Measurements from ENCODE around the gene CACNA1E.

Gene CACNA1E

GRCh38 chr1:181554465-181554864 lies 71.1 kb downstream of the CACNA1E start:
- H3K9ac ChIP-seq (ENCODE audit: low read depth, low read length) = no peak overlapping the region
- no peaks in the 10 kb centered on the region for H3K36me3 ChIP-seq (ENCODE audit: control insufficient read depth, insufficient read depth, low read length)
- no peaks in the 10 kb centered on the region for H3K9me3 ChIP-seq (ENCODE audit: control insufficient read depth, insufficient read depth, low read length)
- H3K27me3 ChIP-seq (ENCODE audit: control insufficient read depth, insufficient read depth, low read length) = no peaks in the 10 kb centered on the region
- H3K4me1 ChIP-seq (ENCODE audit: control insufficient read depth, insufficient read depth, low read length) = peaks cover 3% of the 10 kb centered on the region
- H3K4me3 ChIP-seq (ENCODE audit: low read depth, low read length) = no peak overlapping the region

DNA sequence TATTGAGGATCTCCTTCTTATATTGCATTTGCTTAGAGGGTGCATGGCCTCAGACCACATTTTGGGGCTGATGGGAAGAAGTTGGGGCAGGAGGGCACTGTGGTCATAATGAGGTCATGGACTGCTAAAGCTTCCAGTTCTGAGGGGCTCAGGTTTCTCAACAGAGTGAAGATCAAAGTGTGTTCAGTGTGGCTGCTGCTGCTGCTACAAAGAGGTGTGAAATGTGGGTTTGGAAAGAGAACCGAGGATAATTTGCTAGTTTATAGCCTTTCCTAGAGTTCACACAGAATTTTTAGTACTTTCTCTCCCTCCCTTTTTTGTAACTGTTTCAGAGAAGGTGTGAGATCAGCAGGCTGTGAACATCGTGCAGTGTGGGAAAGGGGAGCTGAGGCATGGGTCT lies 73.3 kb downstream of the CACNA1E start:
- Histone ChIP-seq H3K9me3 (ENCODE audit: control insufficient read depth, insufficient read depth, low read length) (no peaks in the 10 kb centered on the region), H3K4me3 (ENCODE audit: low read depth, low read length) (no peak overlapping the region), H3K4me1 (ENCODE audit: control insufficient read depth, insufficient read depth, low read length) (peaks cover 3% of the 10 kb centered on the region), H3K27me3 (ENCODE audit: control insufficient read depth, insufficient read depth, low read length) (no peaks in the 10 kb centered on the region), H3K9ac (ENCODE audit: low read depth, low read length) (no peak overlapping the region), H3K36me3 (ENCODE audit: control insufficient read depth, insufficient read depth, low read length) (no peaks in the 10 kb centered on the region)

- H3K36me3 ChIP-seq (ENCODE audit: control insufficient read depth, insufficient read depth, low read length) = no peaks in the 10 kb centered on the region
- H3K4me1 ChIP-seq (ENCODE audit: control insufficient read depth, insufficient read depth, low read length) = peaks cover 3% of the 10 kb centered on the region
- H3K9me3 ChIP-seq (ENCODE audit: control insufficient read depth, insufficient read depth, low read length) = no peaks in the 10 kb centered on the region
- no peak overlapping the region for H3K9ac ChIP-seq (ENCODE audit: low read depth, low read length)
- no peak overlapping the region for H3K4me3 ChIP-seq (ENCODE audit: low read depth, low read length)
- H3K27me3 ChIP-seq (ENCODE audit: control insufficient read depth, insufficient read depth, low read length) = no peaks in the 10 kb centered on the region
These were observed 74.0 kb downstream of the CACNA1E start for GRCh38 chr1:181557313-181557712.

DNA sequence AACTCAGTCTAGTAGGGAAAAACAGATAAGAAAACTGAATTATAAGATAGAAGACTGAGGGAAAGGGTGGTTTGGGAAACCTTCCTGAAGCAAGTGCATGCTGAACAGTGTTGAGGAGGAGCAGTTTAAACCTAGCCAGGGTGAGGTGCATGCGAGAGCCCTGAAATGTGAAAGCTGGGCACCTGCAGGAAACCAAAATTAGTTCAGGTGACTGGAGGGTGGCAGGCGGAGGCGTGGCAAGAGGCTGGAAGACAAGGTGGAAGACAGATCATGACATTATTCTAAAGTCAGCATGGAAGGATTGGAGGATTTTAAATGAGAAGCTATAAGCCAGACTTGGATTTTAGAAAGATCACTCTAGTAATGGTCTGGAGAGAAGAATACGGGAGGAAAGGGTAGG lies 75.1 kb downstream of the CACNA1E start:
- Histone ChIP-seq H3K9ac (ENCODE audit: low read depth, low read length) (no peak overlapping the region), H3K36me3 (ENCODE audit: control insufficient read depth, insufficient read depth, low read length) (no peaks in the 10 kb centered on the region), H3K27me3 (ENCODE audit: control insufficient read depth, insufficient read depth, low read length) (no peaks in the 10 kb centered on the region)

DNA sequence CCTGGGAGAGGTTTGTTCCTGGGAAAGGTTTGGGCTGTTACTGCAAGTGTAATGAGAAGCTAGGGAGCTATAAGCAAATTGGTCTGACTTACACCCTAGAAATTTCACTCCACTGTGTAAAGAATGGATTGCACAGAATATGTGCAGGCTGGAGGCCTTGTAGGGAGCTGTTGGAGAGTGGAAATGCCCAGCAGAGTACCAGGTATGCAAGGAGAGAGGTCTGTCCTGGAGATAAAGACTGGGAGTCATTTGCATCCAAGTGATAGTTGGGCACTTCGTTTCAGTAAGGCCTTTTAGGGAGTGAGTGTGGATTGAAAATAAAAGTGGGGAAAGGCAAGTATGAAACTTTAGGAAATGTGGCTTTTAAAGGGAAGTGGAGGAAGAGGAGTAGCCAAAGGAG lies 75.8 kb downstream of the CACNA1E start:
- no peak overlapping the region for H3K9ac ChIP-seq (ENCODE audit: low read depth, low read length)
- H3K4me3 ChIP-seq (ENCODE audit: low read depth, low read length) = no peak overlapping the region
- no peaks in the 10 kb centered on the region for H3K27me3 ChIP-seq (ENCODE audit: control insufficient read depth, insufficient read depth, low read length)
- H3K4me1 ChIP-seq (ENCODE audit: control insufficient read depth, insufficient read depth, low read length) = peaks cover 3% of the 10 kb centered on the region
- H3K36me3 ChIP-seq (ENCODE audit: control insufficient read depth, insufficient read depth, low read length) = no peaks in the 10 kb centered on the region
- no peaks in the 10 kb centered on the region for H3K9me3 ChIP-seq (ENCODE audit: control insufficient read depth, insufficient read depth, low read length)

More for the DNA sequence above, 75.1 kb downstream of the CACNA1E start:
- no peaks in the 10 kb centered on the region for H3K9me3 ChIP-seq (ENCODE audit: control insufficient read depth, insufficient read depth, low read length)
- H3K4me3 ChIP-seq (ENCODE audit: low read depth, low read length) = no peak overlapping the region
- peaks cover 3% of the 10 kb centered on the region for H3K4me1 ChIP-seq (ENCODE audit: control insufficient read depth, insufficient read depth, low read length)

DNA sequence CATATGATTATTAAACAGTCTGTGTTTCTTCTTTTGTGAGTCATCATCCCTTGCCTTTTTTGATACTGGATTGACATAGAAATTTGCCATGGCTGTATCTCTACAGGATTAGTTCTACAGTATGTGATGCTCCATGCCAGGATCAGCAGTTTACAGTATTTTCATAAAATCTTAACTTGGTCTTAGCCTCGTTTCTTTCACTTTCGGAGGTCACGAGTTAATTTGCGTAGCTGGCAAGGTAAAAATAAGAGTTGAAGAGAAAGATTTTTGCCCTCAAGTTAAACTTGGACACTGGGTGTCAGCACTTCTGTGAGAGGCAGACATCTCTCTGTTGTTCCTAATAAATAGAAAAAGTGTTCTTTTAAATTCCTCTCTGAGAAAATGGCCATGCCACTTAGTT lies 79.1 kb downstream of the CACNA1E start:
- no peaks in the 10 kb centered on the region for H3K36me3 ChIP-seq (ENCODE audit: control insufficient read depth, insufficient read depth, low read length)
- no peak overlapping the region for H3K4me3 ChIP-seq (ENCODE audit: low read depth, low read length)
- H3K9ac ChIP-seq (ENCODE audit: low read depth, low read length) = no peak overlapping the region
- no peaks in the 10 kb centered on the region for H3K27me3 ChIP-seq (ENCODE audit: control insufficient read depth, insufficient read depth, low read length)
- no peaks in the 10 kb centered on the region for H3K9me3 ChIP-seq (ENCODE audit: control insufficient read depth, insufficient read depth, low read length)
- H3K4me1 ChIP-seq (ENCODE audit: control insufficient read depth, insufficient read depth, low read length) = peaks cover 3% of the 10 kb centered on the region

- Histone ChIP-seq H3K36me3 (ENCODE audit: control insufficient read depth, insufficient read depth, low read length) (no peaks in the 10 kb centered on the region), H3K9me3 (ENCODE audit: control insufficient read depth, insufficient read depth, low read length) (no peaks in the 10 kb centered on the region), H3K9ac (ENCODE audit: low read depth, low read length) (no peak overlapping the region), H3K27me3 (ENCODE audit: control insufficient read depth, insufficient read depth, low read length) (no peaks in the 10 kb centered on the region), H3K4me3 (ENCODE audit: low read depth, low read length) (no peak overlapping the region), H3K4me1 (ENCODE audit: control insufficient read depth, insufficient read depth, low read length) (no peaks in the 10 kb centered on the region)
These were observed 85.4 kb downstream of the CACNA1E start for GRCh38 chr1:181568736-181569135.

DNA sequence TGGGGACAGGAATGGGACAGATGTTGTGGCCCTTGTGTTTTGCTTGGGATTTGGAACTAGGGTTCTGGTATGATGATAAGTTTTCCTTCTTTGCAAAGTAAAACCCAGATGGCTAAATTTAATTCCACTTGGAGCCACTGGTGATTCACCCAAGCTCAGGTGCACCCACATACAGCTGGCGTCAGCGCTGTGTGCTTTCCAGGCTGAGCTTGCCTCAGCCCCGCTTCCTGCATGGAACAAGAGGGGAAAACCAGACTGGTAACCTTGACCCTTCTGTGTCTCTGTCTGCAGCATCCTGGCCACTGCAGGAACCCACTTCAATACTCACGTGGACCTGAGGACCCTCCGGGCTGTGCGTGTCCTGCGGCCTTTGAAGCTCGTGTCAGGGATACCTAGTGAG lies 94.2 kb downstream of the CACNA1E start:
- no peaks in the 10 kb centered on the region for H3K27me3 ChIP-seq (ENCODE audit: control insufficient read depth, insufficient read depth, low read length)
- H3K9ac ChIP-seq (ENCODE audit: low read depth, low read length) = no peak overlapping the region
- H3K4me1 ChIP-seq (ENCODE audit: control insufficient read depth, insufficient read depth, low read length) = no peaks in the 10 kb centered on the region
- H3K9me3 ChIP-seq (ENCODE audit: control insufficient read depth, insufficient read depth, low read length) = no peaks in the 10 kb centered on the region
- H3K36me3 ChIP-seq (ENCODE audit: control insufficient read depth, insufficient read depth, low read length) = no peaks in the 10 kb centered on the region
- H3K4me3 ChIP-seq (ENCODE audit: low read depth, low read length) = no peak overlapping the region

GRCh38 chr1:181583598-181583997 lies 100.3 kb downstream of the CACNA1E start:
- H3K27me3 ChIP-seq (ENCODE audit: control insufficient read depth, insufficient read depth, low read length) = peaks cover 4% of the 10 kb centered on the region
- no peak overlapping the region for H3K4me3 ChIP-seq (ENCODE audit: low read depth, low read length)

DNA sequence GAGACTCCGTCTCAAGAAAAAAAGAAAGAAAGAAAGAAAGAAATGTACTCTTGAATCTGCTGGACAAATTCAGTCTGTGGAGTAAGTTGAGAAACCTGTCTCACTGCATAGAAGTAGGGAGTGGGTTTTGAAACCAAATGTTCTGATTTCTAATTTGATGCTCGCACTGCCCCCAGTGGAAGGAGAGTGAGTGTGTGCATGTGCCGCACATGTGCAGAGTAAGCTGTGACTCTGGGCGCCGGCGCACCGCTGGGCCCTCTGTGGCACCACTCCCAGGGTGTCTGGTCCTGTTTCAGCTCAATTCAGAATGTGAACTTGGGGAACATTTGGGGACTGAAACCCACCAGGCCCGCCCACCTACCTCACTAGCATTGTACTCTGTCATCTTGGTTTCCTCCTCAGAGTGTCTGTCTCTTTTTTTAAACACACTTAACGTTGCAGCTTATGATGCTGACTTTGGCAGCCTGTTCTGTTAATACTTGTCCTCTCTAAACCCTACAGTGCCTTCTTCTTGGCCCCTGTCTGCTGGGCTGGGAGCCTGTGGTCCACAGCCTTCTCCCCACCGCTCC lies 104.6 kb downstream of the CACNA1E start:
- peaks cover 26% of the 10 kb centered on the region for H3K4me1 ChIP-seq (ENCODE audit: control insufficient read depth, insufficient read depth, low read length)
- no peaks in the 10 kb centered on the region for H3K36me3 ChIP-seq (ENCODE audit: control insufficient read depth, insufficient read depth, low read length)
- no peak overlapping the region for H3K4me3 ChIP-seq (ENCODE audit: low read depth, low read length)
- no peaks in the 10 kb centered on the region for H3K9me3 ChIP-seq (ENCODE audit: control insufficient read depth, insufficient read depth, low read length)
- peaks cover 4% of the 10 kb centered on the region for H3K27me3 ChIP-seq (ENCODE audit: control insufficient read depth, insufficient read depth, low read length)
- H3K9ac ChIP-seq (ENCODE audit: low read depth, low read length) = no peak overlapping the region

More at GRCh38 chr1:181583598-181583997, 100.3 kb downstream of the CACNA1E start:
- Histone ChIP-seq H3K36me3 (ENCODE audit: control insufficient read depth, insufficient read depth, low read length) (no peaks in the 10 kb centered on the region), H3K4me1 (ENCODE audit: control insufficient read depth, insufficient read depth, low read length) (peaks cover 8% of the 10 kb centered on the region), H3K9me3 (ENCODE audit: control insufficient read depth, insufficient read depth, low read length) (no peaks in the 10 kb centered on the region), H3K9ac (ENCODE audit: low read depth, low read length) (no peak overlapping the region)

DNA sequence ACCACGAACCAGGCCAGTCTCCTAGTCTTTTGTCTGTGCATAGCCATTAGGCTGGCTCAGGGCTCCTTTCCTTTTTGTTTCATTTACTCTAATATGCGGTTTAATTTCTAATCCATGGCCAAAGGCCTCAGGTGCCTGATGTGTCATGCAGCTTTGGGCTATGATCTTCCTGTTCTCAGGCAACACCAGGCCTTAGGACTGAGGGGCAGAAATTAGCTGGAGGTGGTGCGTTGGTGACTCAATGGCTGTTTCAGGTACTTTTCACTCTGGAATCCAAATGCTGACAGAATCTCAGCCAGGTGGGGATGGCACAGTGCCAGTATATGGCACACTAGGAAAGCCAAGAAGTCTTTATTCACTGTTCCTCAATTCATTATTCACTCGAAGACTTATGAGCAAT lies 105.3 kb downstream of the CACNA1E start:
- peaks cover 21% of the 10 kb centered on the region for H3K4me1 ChIP-seq (ENCODE audit: control insufficient read depth, insufficient read depth, low read length)
- H3K27me3 ChIP-seq (ENCODE audit: control insufficient read depth, insufficient read depth, low read length) = peaks cover 4% of the 10 kb centered on the region
- no peak overlapping the region for H3K9ac ChIP-seq (ENCODE audit: low read depth, low read length)
- no peaks in the 10 kb centered on the region for H3K36me3 ChIP-seq (ENCODE audit: control insufficient read depth, insufficient read depth, low read length)
- H3K4me3 ChIP-seq (ENCODE audit: low read depth, low read length) = no peak overlapping the region
- no peaks in the 10 kb centered on the region for H3K9me3 ChIP-seq (ENCODE audit: control insufficient read depth, insufficient read depth, low read length)

- no peak overlapping the region for H3K9ac ChIP-seq (ENCODE audit: low read depth, low read length)
These were observed 109.0 kb downstream of the CACNA1E start for GRCh38 chr1:181592255-181592859.

More at GRCh38 chr1:181592255-181592859, 109.0 kb downstream of the CACNA1E start:
- Histone ChIP-seq H3K9me3 (ENCODE audit: control insufficient read depth, insufficient read depth, low read length) (no peaks in the 10 kb centered on the region), H3K36me3 (ENCODE audit: control insufficient read depth, insufficient read depth, low read length) (no peaks in the 10 kb centered on the region), H3K4me1 (ENCODE audit: control insufficient read depth, insufficient read depth, low read length) (peaks cover 18% of the 10 kb centered on the region), H3K4me3 (ENCODE audit: low read depth, low read length) (no peak overlapping the region), H3K27me3 (ENCODE audit: control insufficient read depth, insufficient read depth, low read length) (no peaks in the 10 kb centered on the region)

Data from iPS-15b (cell line).